OCI-LY3 (cell line): ENCODE data around the gene AP5M1.

Experiments
- H2AFZ ChIP-seq: fragments of 200-600, 300-600 bp; shearing (Covaris generic); 2 replicates; pipeline ENCODE4 v1.6.0; 2014; ENCODE audit warnings: antibody characterized with exemption, low read depth, low read length
- H3K27ac ChIP-seq: fragments of 200-600, 300-600 bp; sonication (generic); 2 replicates; pipeline ENCODE4 v1.5.1; 2014; ENCODE audit warnings: mild to moderate bottlenecking, low read length, moderate library complexity, mixed read lengths
- H3K27me3 ChIP-seq: fragments of 200-600, 300-600 bp; sonication (generic); 2 replicates; pipeline ENCODE4 v1.6.1; 2014; ENCODE audit warnings: low read depth, low read length, mixed read lengths
- H3K36me3 ChIP-seq: fragments of 200-600, 300-600 bp; sonication (generic); replicated peaks from 2 replicates; pipeline ENCODE3; 2014; ENCODE audit warnings: low read depth, low read length, mixed read lengths
- H3K4me1 ChIP-seq: fragments of 300-600, 200-600 bp; sonication (generic); 2 replicates; pipeline ENCODE4 v1.6.1; 2014; ENCODE audit warnings: low read length, mixed read lengths
- H3K4me2 ChIP-seq: fragments of 200-600, 300-600 bp; sonication (generic); 2 replicates; pipeline ENCODE4 v1.6.1; 2014; ENCODE audit warnings: low read length, mixed read lengths
- H3K4me3 ChIP-seq: fragments of 300-600, 200-600 bp; sonication (generic); 2 replicates; pipeline ENCODE4 v1.5.1; 2014; ENCODE audit warnings: antibody characterized with exemption, mild to moderate bottlenecking, low read length, moderate library complexity
- H3K79me2 ChIP-seq: fragments of 300-600, 200-600 bp; shearing (Covaris generic); 2 replicates; pipeline ENCODE4 v1.6.1; 2014; ENCODE audit warnings: mild to moderate bottlenecking, low read length, mixed read lengths
- H3K9ac ChIP-seq: fragments of 300-600, 200-600 bp; shearing (Covaris generic); 2 replicates; pipeline ENCODE4 v1.6.0; 2014; ENCODE audit warnings: mild to moderate bottlenecking, low read length, moderate library complexity
- H3K9me3 ChIP-seq: fragments of 200-600, 300-600 bp; shearing (Covaris generic); 2 replicates; pipeline ENCODE4 v1.6.1; 2014; ENCODE audit warnings: low read length, mixed read lengths; ENCODE audit not compliant: insufficient read depth
- H4K20me1 ChIP-seq: fragments of 200-600, 300-600 bp; sonication (generic); 2 replicates; pipeline ENCODE4 v1.6.1; 2016; ENCODE audit warnings: low read length, mixed read lengths; ENCODE audit not compliant: insufficient read depth
- EZH2phosphoT487 ChIP-seq: fragments of 200-600 bp; shearing (Covaris generic); IDR thresholded peaks from 2 replicates; pipeline ENCODE4 v1.6.1; 2018; ENCODE audit warnings: antibody characterized with exemption, mixed run types, low read depth
- TF ChIP-seq, protein P1 (sequence below): fragments of 200-600, 300-600 bp; sonication (generic); IDR thresholded peaks from 2 replicates; pipeline ENCODE4 v1.5.1; 2014; ENCODE audit warnings: antibody characterized with exemption, low read length, low read depth

AP5M1 gene

DNA sequence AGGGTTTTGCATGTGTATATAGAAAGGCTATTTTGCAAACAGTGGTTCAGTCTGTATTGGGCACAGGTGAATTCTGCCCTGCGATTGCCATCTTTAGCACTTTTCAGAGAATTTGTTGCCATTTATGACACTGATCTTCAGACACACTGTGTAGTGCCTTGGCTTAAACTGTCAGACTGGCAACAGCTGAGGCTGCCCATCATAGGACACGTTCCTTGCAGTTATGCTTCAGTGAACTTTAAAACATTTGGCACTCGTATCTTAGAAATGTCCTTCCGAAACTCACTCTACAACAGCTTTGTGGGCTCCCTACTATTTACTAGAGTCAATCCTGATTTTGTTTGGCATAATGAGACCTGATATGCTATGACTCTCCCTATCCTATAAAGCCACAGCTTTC is 29.1 kb downstream of the AP5M1 start:
- no peak overlapping the region for H3K4me2 ChIP-seq

DNA sequence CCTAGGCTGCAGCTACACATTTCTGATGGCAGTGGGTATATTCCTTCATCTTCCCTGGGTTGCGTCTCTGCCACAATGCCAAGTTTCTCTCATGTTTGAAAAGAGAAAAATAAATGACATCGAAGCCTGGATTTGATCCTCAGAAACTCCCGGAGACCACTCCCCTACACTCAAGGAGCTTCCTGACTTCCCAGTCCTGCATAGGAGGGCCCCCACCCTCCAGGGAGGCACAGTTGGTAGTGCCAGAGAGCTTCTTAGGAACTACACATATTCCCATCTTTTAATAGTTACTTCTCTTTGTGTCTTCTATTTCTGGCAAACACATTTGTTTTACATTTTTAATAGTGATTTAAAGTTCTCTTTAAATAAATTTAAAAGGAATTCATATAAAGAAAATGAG is 30.7 kb downstream of the AP5M1 start:
- Histone ChIP-seq H3K4me3 (no peak overlapping the region), H3K27ac (no peak overlapping the region), H3K79me2 (no peaks in the 10 kb centered on the region), H2AFZ (no peak overlapping the region), H4K20me1 (no peaks in the 10 kb centered on the region), H3K9me3 (no peaks in the 10 kb centered on the region), H3K36me3 (no peaks in the 10 kb centered on the region), H3K4me2 (no peak overlapping the region), H3K4me1 (no peaks in the 10 kb centered on the region), H3K27me3 (no peaks in the 10 kb centered on the region), H3K9ac (no peak overlapping the region)
- TF ChIP-seq, protein P1, sequence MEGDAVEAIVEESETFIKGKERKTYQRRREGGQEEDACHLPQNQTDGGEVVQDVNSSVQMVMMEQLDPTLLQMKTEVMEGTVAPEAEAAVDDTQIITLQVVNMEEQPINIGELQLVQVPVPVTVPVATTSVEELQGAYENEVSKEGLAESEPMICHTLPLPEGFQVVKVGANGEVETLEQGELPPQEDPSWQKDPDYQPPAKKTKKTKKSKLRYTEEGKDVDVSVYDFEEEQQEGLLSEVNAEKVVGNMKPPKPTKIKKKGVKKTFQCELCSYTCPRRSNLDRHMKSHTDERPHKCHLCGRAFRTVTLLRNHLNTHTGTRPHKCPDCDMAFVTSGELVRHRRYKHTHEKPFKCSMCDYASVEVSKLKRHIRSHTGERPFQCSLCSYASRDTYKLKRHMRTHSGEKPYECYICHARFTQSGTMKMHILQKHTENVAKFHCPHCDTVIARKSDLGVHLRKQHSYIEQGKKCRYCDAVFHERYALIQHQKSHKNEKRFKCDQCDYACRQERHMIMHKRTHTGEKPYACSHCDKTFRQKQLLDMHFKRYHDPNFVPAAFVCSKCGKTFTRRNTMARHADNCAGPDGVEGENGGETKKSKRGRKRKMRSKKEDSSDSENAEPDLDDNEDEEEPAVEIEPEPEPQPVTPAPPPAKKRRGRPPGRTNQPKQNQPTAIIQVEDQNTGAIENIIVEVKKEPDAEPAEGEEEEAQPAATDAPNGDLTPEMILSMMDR: no peak
- no peak for TF ChIP-seq EZH2phosphoT487

More for the DNA sequence above, 29.1 kb downstream of the AP5M1 start:
- H2AFZ ChIP-seq: no peak overlapping the region
- no peaks in the 10 kb centered on the region for H3K4me1 ChIP-seq
- H3K36me3 ChIP-seq: no peaks in the 10 kb centered on the region
- H3K9me3 ChIP-seq: no peaks in the 10 kb centered on the region
- no peak overlapping the region for H3K27ac ChIP-seq
- H3K27me3 ChIP-seq: no peaks in the 10 kb centered on the region
- no peaks in the 10 kb centered on the region for H4K20me1 ChIP-seq
- H3K79me2 ChIP-seq: no peaks in the 10 kb centered on the region
- TF ChIP-seq EZH2phosphoT487: no peak
- TF ChIP-seq, protein P1: no peak
- H3K9ac ChIP-seq: no peak overlapping the region
- H3K4me3 ChIP-seq: no peak overlapping the region

DNA sequence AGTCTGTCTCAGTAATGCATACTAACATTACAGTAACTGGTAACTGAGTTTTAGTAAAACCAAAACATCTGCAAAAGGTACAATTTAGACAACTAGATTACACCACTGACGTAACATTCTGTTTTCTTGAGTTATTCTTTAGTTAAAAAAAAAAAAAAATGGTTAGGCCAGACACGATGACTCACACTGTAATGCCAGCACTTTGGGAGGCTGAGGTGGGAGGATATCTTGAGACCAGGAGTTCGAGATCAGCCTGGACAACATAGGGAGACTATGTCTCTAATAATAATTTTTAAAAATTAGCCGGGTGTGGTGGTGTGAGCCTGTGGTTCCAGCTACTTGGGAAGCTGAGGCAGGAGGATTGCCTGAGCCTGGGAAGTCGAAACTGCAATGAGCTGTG is 34.1 kb downstream of the AP5M1 start:
- Histone ChIP-seq H4K20me1 (no peaks in the 10 kb centered on the region), H3K79me2 (no peaks in the 10 kb centered on the region), H3K9ac (no peak overlapping the region), H3K4me2 (no peak overlapping the region), H3K36me3 (no peaks in the 10 kb centered on the region), H3K9me3 (no peaks in the 10 kb centered on the region), H3K27me3 (no peaks in the 10 kb centered on the region), H3K4me1 (no peaks in the 10 kb centered on the region), H3K27ac (no peak overlapping the region), H3K4me3 (no peak overlapping the region), H2AFZ (no peak overlapping the region)
- TF ChIP-seq, protein P1: no peak
- TF ChIP-seq EZH2phosphoT487: no peak

DNA sequence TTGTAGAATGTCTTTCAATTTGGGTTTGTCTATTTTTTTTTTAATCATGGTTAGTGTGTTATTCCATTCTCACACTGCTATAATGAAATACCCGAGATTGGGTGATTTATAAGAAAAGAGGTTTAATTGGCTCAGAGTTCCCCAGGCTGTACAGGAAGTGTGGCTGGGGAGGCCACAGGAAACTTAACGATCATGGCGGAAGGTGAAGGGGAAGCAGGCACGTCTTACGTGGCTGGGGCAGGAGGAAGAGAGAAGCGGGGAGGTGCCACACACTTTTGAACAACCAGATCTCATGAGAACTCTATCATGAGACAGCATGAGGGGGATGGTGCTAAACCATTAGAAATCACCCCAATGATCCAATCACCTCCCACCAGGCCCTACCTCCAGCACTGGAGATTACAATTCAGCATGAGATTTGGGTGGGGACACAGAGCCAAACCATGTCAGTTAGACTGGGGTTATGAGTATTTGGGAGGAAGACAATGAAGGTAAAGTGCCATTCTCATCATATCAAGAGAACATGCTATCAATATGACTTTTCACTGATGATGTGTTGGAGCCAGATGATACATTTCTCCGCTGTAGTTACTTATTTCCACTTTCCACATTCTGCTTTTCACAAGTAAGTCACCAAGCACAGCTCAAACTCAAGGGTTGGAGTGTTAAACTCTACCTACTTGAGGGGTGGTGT is 45.8 kb downstream of the AP5M1 start:
- H3K9me3 ChIP-seq: no peaks in the 10 kb centered on the region
- no peak overlapping the region for H3K4me2 ChIP-seq
- H3K9ac ChIP-seq: no peak overlapping the region
- TF ChIP-seq, protein P1: no peak
- TF ChIP-seq EZH2phosphoT487: no peak
- H3K36me3 ChIP-seq: no peaks in the 10 kb centered on the region
- no peak overlapping the region for H3K27ac ChIP-seq
- 0 out of 2 replicates have a peak overlapping the region, but pooled peaks have one; percentile 51 for H2AFZ ChIP-seq
- no peaks in the 10 kb centered on the region; the same call in none of the 2 replicates for H3K27me3 ChIP-seq
- H4K20me1 ChIP-seq: no peaks in the 10 kb centered on the region
- H3K4me1 ChIP-seq: peaks cover 2% of the 10 kb centered on the region; the same call in 1 of the 2 replicates
- no peaks in the 10 kb centered on the region for H3K79me2 ChIP-seq
- H3K4me3 ChIP-seq: no peak overlapping the region
